C4-2B (cell line): ENCODE measurements around the gene KRT3.

ENCODE experiments used
- ZFX ChIP-seq: fragments of 450-650 bp; IDR thresholded peaks from 2 replicates; pipeline ENCODE4 v1.6.1; 2017
- TF ChIP-seq, protein P1 (sequence below): fragments of 450-650 bp; conservative IDR thresholded peaks from 2 replicates; pipeline ENCODE4 v1.5.1; 2017; ENCODE audit warnings: mild to moderate bottlenecking

DNA sequence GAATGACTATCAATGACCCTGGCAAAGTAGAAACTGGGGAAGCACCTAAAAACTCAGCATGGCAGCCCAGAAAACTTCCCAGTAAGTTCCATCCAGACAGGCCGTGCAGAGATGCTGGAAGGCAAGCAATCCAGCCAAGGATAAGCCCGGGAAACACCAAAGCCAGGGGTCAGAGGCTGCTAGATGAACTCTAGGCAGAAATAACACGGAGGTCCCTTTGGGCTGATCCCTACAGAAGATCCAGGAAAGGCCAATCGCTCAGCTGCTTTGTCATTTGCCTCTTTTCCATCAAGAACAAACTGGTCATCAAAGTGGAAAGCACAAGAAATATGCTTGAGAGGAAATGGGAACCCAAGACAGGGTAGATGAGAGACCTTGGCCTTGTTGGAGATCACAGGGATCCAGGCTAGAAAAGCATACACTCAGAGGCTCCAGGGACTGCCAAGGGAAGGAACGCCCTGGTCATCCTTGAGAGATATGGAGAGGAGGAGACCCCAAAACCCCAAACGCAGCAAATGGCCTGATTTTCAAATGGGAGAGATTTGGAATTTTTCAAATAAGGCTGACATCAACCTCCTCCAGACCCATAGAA is 31.7 kb upstream of the KRT3 start:
- TF ChIP-seq, protein P1, sequence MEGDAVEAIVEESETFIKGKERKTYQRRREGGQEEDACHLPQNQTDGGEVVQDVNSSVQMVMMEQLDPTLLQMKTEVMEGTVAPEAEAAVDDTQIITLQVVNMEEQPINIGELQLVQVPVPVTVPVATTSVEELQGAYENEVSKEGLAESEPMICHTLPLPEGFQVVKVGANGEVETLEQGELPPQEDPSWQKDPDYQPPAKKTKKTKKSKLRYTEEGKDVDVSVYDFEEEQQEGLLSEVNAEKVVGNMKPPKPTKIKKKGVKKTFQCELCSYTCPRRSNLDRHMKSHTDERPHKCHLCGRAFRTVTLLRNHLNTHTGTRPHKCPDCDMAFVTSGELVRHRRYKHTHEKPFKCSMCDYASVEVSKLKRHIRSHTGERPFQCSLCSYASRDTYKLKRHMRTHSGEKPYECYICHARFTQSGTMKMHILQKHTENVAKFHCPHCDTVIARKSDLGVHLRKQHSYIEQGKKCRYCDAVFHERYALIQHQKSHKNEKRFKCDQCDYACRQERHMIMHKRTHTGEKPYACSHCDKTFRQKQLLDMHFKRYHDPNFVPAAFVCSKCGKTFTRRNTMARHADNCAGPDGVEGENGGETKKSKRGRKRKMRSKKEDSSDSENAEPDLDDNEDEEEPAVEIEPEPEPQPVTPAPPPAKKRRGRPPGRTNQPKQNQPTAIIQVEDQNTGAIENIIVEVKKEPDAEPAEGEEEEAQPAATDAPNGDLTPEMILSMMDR = no peak
- no peak for TF ChIP-seq ZFX
